HG03354 (cell line): Measurements from ENCODE around the gene MELK.

Experiments
- ATAC-seq: cut with Tn5 transposase; IDR thresholded peaks from one replicate; pipeline ENCODE4 v1.9.1; 2021; ENCODE audit warnings: mild to moderate bottlenecking; ENCODE audit not compliant: unreplicated experiment, poor library complexity, severe bottlenecking

The MELK gene

GRCh38 chr9:36575411-36575882 is 2.8 kb downstream of the MELK start:
- no peak for ATAC-seq

DNA sequence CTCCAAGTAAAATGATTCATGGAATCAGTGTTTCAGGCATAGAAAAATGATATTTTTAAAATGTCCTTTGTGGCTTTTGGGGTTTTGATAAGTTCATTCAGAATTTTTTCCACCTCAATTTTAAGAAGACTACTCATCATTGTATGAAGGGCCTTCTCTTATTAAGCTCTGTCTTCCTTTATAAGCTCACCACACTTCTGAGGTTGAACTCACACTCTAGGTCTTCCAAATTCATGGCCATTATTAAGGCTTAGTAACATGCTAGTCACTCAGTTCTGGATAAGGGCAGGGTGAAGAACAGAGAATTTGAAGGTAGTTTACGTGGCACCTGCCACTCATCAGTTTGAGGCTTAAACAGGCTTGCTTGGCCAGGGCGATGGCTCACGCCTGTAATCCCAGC is 4.2 kb downstream of the MELK start:
- no peak for ATAC-seq

DNA sequence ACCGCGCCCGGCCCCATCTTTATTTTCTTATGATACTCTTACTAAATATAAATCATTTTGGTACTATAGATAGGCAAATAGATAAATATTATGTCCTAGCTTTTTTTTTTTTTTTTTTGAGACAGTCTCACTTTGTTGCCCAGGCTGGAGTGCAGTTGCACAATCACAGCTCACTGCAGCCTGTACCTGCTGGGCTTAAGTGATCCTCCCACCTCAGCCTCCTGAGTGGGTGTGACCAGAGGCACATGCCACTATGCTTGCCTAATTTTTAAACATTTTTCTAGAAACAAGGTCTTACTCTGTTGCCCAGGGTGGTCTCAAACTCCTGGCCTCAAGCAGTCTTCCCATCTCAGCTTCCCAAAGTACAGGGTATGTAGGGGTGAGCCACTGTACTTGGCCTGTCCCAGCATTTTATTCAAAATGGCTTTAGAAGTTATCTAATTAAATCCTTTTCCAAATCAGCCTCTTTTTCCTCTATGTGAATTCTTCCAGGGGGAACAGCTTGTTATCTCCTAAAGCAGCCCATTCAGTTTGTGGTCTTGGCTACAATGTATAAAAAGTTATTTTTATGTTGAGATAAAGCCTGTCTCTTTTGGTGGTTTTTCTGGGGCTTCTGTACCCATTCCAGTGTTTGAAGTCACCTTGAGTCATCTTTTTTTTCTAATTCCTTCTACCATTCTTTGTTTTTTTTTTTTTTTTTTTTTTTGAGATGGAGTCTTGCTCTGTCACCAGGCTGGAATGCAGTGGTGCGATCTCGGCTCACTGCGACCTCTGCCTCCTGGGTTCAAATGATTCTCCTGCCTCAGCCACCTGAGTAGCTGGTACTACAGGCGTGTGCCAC is 12.1 kb downstream of the MELK start:
- ATAC-seq, result no peak

DNA sequence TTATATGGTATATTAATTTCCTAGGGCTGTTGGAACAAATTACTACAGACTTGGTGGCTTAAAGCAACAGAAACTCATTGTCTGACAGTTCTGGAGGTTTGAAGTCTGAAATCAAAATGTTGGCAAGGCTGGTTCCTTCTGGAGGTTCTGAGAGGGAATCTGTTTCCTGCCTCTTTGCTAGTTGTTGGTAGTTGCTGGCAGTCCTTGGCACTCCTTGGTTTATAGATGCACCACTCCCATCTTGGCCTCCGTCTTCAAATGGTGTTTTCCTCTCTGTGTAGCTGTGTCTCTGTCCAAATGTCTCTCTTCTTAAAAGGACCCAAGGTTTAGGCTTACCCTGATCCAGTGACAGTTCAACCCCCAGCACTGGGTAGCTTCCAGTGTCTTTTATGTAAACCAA is 17.5 kb downstream of the MELK start:
- no peak for ATAC-seq

DNA sequence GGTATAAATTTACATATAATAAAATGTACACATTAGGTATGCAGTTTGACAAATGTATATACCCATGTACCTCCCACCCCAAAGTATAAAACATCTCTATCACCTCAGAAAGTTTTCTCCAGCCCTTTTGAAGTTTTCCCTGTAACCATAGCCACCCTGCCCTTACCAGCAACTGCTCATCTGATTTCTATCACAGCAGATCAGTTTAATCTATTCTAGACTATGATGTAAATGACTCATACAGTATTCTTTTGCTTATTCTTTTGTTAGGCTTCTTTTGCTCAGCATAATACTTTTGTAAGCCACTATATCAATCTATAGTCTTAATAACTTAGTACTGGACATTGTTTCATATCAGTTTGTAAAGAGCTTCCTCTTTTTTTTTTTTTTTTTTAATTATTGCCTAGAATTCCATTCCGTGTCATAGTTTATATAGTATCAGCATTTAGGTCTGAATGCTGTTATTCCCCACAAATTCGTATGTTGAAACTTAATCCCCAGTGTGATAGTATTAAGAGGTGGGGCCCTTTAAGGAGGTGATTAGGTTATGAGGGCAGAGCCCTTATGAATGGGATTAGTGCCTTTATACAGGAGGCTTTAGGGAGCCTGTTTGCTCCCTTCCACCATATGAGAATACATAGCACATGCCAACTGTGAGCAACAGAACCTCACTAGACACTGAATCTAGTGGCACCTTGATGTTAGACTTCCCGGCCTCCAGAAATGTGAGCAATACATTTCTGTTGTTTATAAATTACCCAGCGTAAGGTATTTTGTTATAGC is 20.3 kb downstream of the MELK start:
- ATAC-seq, result no peak

- ATAC-seq, result no peak
Observed at GRCh38 chr9:36594213-36594612, 21.5 kb downstream of the MELK start.

DNA sequence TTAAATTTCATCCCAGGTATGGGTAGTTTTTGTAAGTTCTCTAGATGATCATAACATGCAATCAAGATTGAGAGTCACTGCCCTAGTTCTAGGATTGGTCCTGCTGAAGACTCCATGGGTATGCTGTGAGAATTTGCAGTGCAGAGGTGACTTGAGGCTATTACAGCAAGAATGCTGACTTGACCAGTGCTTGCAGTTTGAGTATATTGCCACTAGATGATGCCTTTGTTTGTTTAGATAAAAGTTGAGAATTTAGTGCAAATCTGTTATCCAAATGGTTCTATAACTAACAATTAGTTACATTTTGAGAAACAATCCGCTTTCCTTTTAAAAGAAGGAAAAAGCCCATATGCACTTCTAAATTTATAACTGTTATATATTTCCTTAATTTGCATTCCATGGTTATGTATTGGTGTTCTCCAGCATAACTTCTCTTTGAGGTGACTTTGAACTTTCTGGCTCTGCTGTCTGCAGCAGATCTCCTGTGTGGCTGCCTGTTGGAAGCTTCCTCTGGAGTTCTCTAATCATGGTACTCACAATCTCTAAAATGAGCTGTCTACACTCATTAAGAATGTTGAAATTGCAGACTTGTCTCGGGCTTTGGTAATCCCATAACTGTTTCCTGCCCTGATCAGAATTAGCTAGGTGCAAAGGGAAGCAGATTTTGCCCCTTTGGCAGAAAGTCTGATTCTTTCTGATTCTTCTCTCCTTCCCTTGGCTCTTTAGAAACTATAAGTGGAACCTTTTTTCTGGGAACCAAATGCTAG is 24.9 kb downstream of the MELK start:
- ATAC-seq, result peak; percentile 60

- ATAC-seq, result no peak
Observed at GRCh38 chr9:36598273-36598672, 25.6 kb downstream of the MELK start.

- ATAC-seq, result peak; percentile 53
Observed at GRCh38 chr9:36603006-36603405, 30.3 kb downstream of the MELK start.

DNA sequence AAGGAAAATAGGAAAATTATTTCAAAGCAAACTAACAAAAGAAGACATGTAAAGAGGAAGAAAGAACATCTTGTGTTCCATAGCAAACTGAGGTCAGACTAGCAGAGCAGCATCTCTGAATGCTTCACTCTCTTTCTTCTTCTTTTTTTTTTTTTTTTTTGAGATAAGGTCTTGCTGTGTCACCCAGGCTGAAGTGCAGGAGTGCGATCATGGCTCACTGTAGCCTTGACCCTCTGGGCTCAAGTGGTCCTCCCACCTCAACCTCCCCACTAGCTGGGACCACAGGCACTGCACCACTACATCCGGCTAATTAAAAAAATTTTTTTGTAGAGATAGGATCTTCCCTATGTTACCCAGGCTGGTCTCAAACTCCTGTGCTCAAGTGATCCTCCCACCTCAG is 36.6 kb downstream of the MELK start:
- no peak for ATAC-seq

- ATAC-seq, result no peak
Observed at GRCh38 chr9:36622121-36622520, 49.4 kb downstream of the MELK start.

DNA sequence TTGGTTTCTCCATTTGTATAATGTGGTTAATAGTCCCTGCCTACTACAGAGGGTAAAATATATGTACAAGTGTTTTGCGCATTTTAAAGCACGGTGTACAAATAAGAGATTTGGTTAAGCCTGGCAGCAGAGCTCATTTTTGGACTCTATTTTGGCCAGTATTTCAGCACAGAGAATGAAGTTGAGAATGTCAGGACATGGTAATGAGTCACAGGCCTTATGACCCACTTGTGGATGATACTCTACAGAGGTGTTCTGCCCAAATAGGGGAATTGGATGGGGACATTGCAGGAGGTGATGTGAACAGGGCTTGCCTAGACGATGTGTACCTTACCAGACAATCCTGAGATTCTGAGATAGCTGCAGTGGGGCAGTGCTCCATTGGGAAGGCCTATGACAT is 50.6 kb downstream of the MELK start:
- no peak for ATAC-seq

DNA sequence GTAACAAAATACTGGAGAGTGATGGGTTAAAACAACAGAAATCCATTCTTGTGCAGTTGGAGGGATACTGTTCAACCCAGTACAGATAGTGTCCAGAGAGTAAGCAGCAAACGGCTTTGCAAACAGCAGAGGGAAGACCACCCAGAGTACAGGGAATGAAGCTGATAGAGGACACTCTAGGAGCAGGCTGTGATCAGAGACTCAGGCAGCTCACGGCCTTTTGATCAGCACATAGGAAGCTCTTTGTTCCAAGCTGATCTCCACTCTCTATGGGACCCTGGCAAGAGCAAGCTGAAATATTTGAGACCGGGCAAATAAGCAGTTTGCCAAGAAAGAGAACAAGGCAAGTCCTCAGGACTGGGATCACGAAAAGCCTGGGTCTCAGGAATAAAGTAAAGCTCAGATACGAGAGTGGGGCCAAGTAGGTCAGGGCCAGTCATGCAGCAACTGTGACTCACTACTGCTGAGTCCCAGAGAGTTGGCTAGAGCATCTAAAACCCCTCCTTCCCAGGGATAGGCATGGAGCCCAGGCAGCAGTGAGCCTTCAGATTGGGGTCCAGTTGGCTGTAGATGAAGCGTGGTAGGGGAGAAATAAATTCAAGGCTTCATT is 52.4 kb downstream of the MELK start:
- no peak for ATAC-seq

- ATAC-seq, result no peak
Observed at GRCh38 chr9:36632892-36633291, 60.2 kb downstream of the MELK start.

DNA sequence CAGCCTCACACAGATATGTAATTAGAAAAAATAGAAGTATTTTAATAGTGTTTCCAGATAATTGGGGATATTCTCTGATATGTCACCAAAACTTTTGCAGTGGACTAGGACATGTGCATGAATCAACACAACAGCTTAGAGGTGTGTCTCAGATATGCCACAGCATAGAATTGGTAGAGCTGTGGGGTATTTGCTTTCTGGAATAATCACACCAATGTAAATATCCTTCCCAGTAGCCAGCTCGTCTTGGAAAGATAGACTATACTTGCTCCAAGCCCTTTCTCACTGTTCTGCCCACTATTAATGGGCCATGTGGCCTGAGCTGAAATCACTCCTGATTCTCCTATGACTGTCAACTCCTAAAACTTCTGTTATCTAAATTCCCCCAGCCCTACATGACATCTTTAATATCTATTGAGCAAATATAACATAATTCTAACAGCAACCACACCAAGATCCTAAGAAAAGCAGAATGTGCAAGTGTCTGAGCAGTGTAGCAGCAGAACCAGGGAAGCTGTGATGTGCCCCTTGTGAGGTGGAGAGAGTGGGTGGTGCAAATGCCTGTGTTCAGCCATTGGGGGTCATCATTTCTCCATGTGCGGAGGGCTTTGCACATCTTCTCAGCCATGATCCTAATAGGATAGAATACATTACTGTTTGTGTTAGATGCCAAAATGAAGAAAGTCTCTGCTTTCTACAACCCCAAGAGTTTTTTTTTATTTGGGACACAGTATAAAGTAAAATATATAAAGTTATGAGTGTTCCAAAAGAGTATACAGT is 65.0 kb downstream of the MELK start:
- ATAC-seq, result no peak

GRCh38 chr9:36640771-36641381 is 68.2 kb downstream of the MELK start:
- peak; percentile 82 for ATAC-seq

DNA sequence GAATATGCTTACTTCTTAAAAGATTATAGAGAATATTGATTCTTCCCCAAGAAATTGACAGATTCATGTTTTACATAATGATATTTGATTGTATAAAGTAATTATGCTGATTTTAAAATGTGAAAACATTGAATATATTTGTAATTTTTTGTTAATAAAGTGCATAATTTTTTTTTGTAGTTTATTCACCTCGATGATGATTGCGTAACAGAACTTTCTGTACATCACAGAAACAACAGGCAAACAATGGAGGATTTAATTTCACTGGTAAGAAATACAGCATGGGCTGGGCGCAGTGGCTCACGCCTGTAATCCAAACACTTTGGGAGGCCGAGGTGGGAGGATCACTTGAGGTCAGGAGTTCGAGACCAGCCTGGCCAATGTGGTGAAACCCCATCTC is 70.1 kb downstream of the MELK start:
- ATAC-seq, result no peak

GRCh38 chr9:36656842-36657241 is 84.1 kb downstream of the MELK start:
- no peak for ATAC-seq

GRCh38 chr9:36659500-36659899 is 86.8 kb downstream of the MELK start:
- no peak for ATAC-seq
